LNCAP (cell line): Measurements from ENCODE around the gene PAK4.

Experiments
- TF ChIP-seq, protein P1 (sequence below): fragments of 450-650 bp; IDR thresholded peaks from 2 replicates; pipeline ENCODE4 v1.5.1; 2017; ENCODE audit warnings: mild to moderate bottlenecking

PAK4 gene

DNA sequence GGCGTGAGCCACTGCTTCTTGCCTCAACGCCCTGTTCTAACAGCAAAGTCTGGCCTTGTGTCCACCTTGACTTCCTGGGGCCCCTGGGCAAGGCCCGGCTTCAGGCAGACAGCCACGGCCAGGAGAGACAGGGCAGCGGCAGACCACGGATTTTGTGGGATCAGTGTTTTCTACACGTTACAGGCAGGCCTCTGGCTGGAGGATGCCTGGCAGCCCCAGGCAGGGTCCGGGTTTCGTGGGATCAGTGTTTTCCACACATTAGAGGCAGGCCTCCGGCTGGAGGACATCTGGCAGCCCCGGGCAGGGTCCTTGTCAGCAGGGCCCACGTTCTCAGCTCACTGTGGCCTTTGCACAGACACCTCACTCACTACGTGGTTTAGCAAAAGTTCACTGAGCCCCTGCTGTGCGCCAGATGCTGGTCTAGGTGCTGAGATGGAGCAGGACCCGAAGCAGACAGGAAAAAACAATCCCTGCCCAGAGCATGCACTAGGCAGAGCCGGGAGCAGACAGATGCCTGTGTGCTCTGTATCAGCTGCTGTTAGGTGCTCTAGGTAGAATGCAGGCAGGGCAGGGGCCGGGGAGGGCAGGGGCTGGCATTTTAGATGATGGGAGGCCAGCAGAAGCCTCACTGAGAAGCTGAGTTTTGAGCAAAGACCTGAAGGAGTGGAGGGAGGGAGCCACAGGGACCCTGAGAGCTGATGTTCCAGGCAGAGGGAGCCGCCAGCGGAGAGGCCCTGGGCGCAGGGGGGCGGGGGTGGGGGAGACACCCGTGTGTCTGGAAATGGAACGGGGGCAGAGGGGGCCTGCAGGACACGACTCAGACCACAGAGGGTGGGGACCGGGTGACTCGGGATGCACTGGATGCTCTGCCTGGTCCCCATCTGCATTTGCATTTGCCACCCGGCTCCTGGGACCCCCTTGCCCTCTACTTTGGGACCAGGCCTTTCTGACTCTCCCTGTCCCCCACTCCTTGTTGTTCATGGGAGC is 46.2 kb downstream of the PAK4 start:
- TF ChIP-seq, protein P1, sequence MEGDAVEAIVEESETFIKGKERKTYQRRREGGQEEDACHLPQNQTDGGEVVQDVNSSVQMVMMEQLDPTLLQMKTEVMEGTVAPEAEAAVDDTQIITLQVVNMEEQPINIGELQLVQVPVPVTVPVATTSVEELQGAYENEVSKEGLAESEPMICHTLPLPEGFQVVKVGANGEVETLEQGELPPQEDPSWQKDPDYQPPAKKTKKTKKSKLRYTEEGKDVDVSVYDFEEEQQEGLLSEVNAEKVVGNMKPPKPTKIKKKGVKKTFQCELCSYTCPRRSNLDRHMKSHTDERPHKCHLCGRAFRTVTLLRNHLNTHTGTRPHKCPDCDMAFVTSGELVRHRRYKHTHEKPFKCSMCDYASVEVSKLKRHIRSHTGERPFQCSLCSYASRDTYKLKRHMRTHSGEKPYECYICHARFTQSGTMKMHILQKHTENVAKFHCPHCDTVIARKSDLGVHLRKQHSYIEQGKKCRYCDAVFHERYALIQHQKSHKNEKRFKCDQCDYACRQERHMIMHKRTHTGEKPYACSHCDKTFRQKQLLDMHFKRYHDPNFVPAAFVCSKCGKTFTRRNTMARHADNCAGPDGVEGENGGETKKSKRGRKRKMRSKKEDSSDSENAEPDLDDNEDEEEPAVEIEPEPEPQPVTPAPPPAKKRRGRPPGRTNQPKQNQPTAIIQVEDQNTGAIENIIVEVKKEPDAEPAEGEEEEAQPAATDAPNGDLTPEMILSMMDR = no peak

DNA sequence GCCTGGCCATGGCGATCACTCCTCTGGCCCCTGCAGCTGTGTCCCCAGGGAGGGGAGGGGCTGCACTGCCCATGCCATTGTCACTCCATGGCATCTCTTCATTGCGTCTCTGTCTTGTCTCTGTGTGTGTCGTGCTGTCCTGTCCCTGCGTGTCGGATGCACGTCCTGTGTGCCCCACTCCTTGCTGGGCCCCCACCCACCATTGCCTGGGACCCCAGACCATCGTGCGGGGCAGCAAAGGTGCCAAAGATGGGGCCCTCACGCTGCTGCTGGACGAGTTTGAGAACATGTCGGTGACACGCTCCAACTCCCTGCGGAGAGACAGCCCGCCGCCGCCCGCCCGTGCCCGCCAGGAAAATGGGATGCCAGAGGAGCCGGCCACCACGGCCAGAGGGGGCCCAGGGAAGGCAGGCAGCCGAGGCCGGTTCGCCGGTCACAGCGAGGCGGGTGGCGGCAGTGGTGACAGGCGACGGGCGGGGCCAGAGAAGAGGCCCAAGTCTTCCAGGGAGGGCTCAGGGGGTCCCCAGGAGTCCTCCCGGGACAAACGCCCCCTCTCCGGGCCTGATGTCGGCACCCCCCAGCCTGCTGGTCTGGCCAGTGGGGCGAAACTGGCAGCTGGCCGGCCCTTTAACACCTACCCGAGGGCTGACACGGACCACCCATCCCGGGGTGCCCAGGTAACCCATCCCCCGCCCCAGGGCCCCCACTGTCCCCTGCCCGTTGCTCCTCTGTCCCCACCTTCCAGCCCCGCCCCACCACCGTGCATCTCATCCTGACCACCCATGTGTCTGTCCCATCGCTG is 47.3 kb downstream of the PAK4 start:
- TF ChIP-seq, protein P1 = no peak

DNA sequence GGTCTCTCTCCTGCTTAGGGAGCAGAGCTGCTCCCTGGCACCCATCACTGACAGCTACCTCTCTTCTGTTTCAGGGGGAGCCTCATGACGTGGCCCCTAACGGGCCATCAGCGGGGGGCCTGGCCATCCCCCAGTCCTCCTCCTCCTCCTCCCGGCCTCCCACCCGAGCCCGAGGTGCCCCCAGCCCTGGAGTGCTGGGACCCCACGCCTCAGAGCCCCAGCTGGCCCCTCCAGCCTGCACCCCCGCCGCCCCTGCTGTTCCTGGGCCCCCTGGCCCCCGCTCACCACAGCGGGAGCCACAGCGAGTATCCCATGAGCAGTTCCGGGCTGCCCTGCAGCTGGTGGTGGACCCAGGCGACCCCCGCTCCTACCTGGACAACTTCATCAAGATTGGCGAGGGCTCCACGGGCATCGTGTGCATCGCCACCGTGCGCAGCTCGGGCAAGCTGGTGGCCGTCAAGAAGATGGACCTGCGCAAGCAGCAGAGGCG is 48.0 kb downstream of the PAK4 start:
- TF ChIP-seq, protein P1 = no peak

DNA sequence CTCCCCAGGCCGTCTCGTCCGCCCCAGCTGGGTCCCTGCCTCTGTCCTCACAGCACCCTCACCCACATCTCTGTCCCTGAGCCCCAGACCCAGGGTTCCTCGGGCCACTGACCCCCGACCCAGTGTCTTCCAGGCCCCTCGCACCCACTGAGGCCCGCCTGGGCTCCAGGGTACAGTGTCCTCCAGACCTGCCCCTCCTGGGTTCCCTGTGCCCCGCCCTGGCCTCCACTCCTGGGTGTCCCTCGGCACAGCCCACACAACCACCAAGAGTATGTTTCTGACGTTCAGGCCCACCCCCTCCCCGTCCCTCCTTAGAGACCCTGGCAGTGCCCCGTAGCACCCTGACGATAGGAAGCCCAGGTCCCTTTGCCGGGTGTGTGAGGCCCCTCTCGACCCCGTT is 48.6 kb downstream of the PAK4 start:
- TF ChIP-seq, protein P1 = no peak

DNA sequence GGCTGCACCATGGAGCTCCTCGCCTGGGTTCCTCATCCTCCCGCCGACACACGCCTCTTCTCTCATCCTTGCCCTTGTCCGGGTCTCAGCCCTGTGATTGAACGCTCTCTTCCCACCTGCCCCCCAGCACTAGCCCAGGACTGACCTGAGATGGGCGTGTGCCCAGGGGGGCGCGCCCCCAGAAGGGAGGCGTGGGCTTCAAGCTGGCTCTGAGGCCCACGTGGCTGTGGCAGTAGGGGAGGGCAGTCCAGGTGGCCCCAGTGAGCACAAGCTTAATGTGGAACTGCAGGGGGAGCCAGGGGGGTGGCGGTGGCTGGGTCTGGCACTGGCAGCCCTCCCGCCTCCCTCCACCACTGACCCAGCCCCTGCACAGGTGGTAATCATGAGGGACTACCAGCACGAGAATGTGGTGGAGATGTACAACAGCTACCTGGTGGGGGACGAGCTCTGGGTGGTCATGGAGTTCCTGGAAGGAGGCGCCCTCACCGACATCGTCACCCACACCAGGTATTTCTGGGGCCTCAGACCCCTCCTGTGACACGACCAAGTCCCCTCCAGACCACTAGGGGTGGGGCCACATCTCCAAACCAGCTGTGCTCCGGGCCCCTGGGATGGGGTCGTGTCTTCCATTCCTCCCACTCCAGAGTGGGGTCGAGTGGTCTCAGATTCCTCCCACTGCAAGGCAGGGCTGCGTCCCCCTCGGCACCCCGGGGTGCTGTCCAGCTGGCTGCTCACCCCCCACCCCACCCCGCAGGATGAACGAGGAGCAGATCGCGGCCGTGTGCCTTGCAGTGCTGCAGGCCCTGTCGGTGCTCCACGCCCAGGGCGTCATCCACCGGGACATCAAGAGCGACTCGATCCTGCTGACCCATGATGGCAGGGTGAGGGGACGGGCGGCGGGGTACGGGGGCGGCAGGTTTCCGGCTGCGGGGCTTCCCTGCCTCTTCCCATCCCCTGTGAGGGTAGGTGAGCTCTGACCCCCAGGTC is 49.3 kb downstream of the PAK4 start:
- TF ChIP-seq, protein P1 = no peak

DNA sequence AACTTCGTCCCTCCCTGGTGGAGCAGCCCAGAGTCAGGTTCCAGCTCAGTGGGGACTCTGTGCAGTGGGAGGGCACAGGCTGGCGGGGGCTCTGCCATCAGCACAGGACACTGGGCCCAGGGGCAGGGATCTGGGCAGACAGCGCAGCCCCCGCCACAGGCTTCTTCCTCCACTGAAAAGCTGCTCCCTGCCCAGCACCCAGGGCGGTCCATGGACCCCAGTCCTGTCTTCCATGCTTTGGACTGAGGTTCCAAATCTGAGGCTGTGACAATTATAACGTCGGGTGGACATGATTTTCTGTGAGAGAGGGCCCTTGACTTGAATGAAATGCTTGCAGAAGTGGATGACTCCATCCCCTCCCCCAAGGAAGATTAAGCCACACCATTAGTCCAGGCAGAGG is 50.0 kb downstream of the PAK4 start:
- TF ChIP-seq, protein P1 = no peak
